H1 (cell line): ENCODE results near the gene FGD4. TPM values are rescaled to one million over a fixed set of nuclear protein-coding genes. Genes with fewer than 3 reads are reported as not detected.

ENCODE experiments used
- CBX8 ChIP-seq: fragments of 300-800, 300-1000 bp; sonication (generic); IDR thresholded peaks from 2 replicates; pipeline ENCODE4 v1.7.1; 2016; ENCODE audit warnings: low read depth, low read length, borderline replicate concordance
- EGR1 ChIP-seq: IDR thresholded peaks from 2 replicates; pipeline ENCODE4 v1.6.1; 2011; ENCODE audit warnings: low read depth, low read length, borderline replicate concordance
- GTF2F1 ChIP-seq: IDR thresholded peaks from 2 replicates; pipeline ENCODE4 v1.6.1; 2012; ENCODE audit warnings: low read depth, low read length, improper control_type of control experiment, borderline replicate concordance
- RNF2 ChIP-seq: fragments of 200-900, 300-1000 bp; sonication (generic); IDR thresholded peaks from 2 replicates; pipeline ENCODE4 v1.7.1; 2016; ENCODE audit warnings: borderline replicate concordance, low read depth, mild to moderate bottlenecking, antibody characterized with exemption, low read length; ENCODE audit not compliant: poor library complexity, severe bottlenecking; ENCODE audit errors: missing control alignments
- SIRT6 ChIP-seq: IDR thresholded peaks from one replicate; pipeline ENCODE4 v1.7.1; 2012; ENCODE audit warnings: low read length, inconsistent platforms
- SP4 ChIP-seq: IDR thresholded peaks from 2 replicates; pipeline ENCODE4 v1.6.1; 2012; ENCODE audit warnings: low read length, inconsistent platforms
- TEAD4 ChIP-seq: IDR thresholded peaks from 2 replicates; pipeline ENCODE4 v1.6.1; 2012; ENCODE audit warnings: low read depth, low read length, inconsistent platforms, mixed read lengths
- polyA plus RNA-seq, 7 experiments: library from polyadenylated mRNA; depleted of rRNA in 3 of 7; stranded (reverse) in 5 of 7; unstranded in 2 of 7; fragments of >200 nt in 5 of 7; fragments of 200-250 nt in 2 of 7; gene quantifications; 1 replicate in 5 of 7; 2 replicates in 1 of 7; 4 replicates in 1 of 7; pipeline versions ENCODE4 v1.2.1 to v1.2.3, GENCODE V29; 2011 to 2013; ENCODE audit warnings: missing spikeins in 2 of 7, mixed read lengths in 2 of 7
- total RNA-seq: library from RNA; stranded (reverse); fragmentation: NEBNext Ultra II Directional; extraction: Animal tissue kit (Norgen Biotek cat#: 25700); gene quantifications from 2 replicates; pipeline ENCODE4 v1.2.1, GENCODE V29; 2021

The FGD4 gene
- total and polyA plus RNA-seq, 2 of the 8 experiments (the other 6 are each of a cell fraction or from before 2014, with no cell fraction given), result 8.5 to 48.2 TPM

DNA sequence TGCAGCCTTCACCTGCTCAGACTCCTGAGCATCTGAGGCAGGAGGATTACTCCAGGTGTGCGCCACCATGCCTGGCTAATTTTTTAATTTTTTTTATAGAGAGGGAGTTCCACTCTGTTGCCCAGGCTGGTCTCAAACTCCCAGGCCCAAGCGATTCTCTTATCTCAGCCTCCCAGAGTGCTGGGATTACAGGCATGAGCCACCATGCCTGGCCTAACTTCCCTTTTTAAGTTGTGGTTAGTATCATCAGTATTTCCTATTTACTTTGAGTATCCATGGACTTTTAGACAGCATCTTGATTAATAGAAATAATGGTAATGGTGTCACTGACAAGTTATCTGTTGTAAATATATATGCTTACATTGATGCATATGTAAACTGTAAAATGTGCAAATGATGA, 116.9 kb downstream of the FGD4 start (continued):
- TF ChIP-seq CBX8 (no peak), RNF2 (no peak), SP4 (no peak), TEAD4 (no peak), GTF2F1 (no peak), EGR1 (no peak), SIRT6 (no peak)
